CD1c-positive myeloid dendritic cell (primary cell): Measurements from ENCODE around the gene ADGRE1.

ENCODE experiments used
- DNase-seq: peaks from one replicate; pipeline ENCODE4 v3.0.0-alpha.2; 2016; ENCODE audit errors: extremely low spot score

The ADGRE1 gene

GRCh38 chr19:6877766-6878165, 9.6 kb upstream of the ADGRE1 start:
- DNase-seq, result no peak

- DNase-seq, result no peak
Observed at GRCh38 chr19:6886277-6886897, 992 bp upstream of the ADGRE1 start.

- no peak for DNase-seq
Observed at GRCh38 chr19:6888967-6889366, 1.6 kb downstream of the ADGRE1 start.

DNA sequence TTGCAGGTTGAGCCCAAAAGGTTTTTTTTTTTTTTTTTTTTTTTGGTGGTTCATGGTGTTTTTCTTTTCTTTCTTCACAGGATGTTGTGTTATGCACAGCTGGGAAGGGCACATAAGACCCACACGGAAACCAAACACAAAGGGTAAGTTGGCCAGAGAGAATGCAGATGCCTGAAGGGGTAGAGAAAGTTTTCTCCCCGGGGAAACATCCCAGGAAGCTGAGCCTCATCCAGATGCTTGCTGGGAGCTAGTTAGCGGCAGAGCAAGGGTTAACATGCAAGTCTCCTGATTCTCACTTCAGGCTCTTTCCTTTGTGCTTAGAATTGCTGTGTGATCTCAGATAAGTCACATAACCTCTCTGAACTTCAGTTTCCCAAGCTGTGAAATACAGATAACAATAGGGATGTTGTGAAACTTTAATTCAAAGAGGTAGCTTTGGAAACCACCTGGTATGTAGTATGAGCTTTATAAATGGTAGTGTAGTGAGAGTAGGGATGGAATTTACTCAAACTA, 3.1 kb downstream of the ADGRE1 start:
- no peak for DNase-seq

DNA sequence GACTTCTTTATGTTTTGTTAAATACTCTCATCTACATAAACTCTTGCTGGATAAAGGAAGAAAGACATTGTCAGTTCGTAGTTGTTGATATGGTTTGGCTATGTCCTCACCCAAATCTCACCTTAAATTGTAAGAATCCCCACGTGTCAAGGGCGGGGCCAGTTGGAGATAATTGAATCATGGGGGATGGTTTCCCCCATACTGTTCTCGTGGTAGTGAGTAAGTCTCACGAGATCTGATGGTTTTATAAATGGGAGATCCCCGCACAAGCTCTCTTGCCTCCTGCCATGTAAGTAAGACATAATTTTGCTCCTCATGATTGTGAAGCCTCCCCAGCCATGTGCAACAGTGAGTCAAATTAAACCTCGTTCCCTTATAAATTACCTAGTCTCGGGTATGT, 3.6 kb downstream of the ADGRE1 start:
- no peak for DNase-seq

GRCh38 chr19:6891761-6892385, 4.5 kb downstream of the ADGRE1 start:
- DNase-seq, result peak; percentile 49

GRCh38 chr19:6894313-6894712, 6.9 kb downstream of the ADGRE1 start:
- DNase-seq, result no peak

DNA sequence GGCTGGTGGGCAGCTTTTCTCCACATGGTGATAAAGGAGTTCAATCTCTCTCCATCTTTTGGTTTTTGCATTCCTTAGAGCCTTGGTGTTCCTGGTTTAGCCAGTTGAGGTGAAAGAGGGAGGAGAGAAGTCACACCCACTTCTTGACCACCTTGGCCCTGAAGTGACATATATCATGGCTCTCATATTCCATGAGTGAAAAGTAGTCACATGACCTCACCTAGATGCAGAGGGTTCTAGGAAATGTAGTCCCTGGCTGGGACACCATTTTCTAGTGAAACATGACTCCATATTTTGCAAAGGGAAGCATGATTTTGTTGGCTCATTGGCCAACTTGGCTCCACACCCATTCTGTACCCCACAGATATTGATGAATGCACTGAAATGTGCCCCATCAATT, 16.1 kb downstream of the ADGRE1 start:
- no peak for DNase-seq

DNA sequence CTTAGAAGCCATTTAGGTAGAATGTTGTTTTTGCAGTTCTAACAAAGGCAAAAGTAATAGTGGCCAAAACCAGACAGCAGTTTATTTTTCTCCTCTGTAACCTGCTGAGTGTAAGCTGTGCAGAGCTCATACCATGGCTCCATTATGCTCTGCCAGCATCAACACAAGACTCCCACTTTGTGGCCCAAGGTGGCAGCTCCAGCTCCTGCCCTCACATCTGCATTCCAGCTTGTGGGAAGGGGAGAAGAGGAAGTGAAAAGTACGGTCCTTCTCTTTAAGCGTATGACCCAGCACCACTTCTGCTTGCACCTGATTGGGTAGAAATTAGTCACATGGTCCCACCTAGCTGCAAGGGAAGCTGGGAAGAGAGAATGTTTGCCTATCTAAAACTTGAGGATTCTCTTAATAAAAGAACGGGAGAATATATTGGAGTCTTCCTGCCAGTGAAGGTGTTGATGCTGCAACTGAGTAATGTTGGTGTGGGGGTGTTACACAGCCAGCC, 19.2 kb downstream of the ADGRE1 start:
- DNase-seq, result peak; percentile 27

GRCh38 chr19:6911523-6911922, 24.1 kb downstream of the ADGRE1 start:
- no peak for DNase-seq

DNA sequence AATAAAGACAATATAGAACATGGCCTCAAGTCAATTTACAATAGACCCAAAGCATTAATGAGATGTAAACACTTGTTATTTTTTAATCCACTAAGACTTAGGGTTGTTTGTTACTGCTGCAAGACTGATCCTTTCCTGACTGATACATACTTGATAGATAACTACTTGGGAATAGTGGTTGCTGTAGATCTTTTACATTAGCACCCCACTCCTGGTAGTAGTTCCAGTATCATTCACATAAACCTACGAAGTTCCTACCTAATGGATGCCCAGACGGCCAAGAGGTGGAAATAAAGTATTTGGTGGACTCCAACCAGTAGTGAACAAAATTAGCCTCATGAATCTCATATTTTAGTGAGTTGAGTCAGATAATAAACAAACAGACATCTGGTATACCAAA, 26.9 kb downstream of the ADGRE1 start:
- DNase-seq, result no peak

GRCh38 chr19:6916952-6917351, 29.6 kb downstream of the ADGRE1 start:
- DNase-seq, result no peak

- DNase-seq, result no peak
Observed at GRCh38 chr19:6925386-6925785, 38.0 kb downstream of the ADGRE1 start.

- peak; percentile 26 for DNase-seq
Observed at GRCh38 chr19:6925801-6926751, 38.7 kb downstream of the ADGRE1 start.

- DNase-seq, result no peak
Observed at GRCh38 chr19:6930190-6930589, 42.8 kb downstream of the ADGRE1 start.

DNA sequence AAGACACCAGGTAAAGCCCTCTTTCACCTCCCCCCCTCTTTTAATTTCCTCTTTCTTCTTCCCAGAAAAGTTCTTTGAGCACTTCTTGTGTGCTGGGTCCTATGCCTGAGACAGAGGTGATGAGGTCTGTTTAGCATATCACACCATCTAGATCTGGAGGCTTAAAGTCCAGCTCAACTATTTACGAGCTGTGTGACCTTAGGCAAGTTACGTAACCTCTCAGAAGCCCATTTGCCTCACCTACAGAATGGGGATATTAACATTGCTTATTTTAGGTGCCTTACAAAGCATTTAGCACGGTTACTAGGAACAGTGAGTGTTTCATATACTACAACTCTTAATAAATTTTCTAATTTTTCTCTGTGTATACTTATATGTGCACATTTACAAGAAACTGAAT, 47.7 kb downstream of the ADGRE1 start:
- DNase-seq, result no peak

GRCh38 chr19:6935618-6936017, 48.2 kb downstream of the ADGRE1 start:
- DNase-seq, result no peak

DNA sequence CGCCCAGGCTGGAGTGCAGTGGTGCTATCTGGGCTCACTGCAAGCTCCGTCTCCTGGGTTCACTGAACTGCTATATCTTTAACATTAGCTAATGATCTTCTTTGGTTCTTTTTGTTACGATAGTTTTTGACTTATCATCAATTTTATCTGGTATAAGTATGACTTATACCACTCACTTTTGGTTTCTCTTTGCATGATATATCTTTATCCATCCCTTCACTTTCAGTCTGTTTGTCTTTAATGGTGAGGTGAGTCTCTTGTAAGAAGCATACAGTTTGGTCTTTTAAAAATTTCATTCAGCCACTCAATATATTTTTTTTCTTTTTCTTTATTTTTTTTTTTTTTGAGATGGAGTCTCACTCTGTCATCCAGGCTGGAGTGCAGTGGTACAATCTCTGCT, 58.4 kb downstream of the ADGRE1 start:
- no peak for DNase-seq

DNA sequence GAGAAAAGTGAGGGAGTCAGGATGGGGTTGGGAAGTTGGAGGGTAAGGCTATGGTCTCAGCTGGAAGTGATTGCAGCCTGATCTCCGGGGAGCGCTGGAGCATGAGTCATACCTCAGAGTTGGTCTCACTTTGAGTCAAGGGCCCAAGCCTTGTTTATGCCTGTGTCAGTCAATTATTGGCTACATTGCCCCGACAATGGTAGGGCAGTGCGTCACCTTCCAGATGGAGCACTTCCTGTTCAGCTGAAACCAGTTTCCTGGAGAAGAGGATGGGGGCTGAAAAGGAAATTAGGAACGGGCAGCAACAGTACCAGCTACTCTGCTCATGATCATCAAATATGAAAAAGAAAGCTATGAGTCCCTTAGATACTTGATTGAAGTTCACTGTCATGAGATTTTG, 60.4 kb downstream of the ADGRE1 start:
- peak; percentile 80 for DNase-seq

GRCh38 chr19:6948884-6949283, 61.5 kb downstream of the ADGRE1 start:
- no peak for DNase-seq

GRCh38 chr19:6952956-6953355, 65.6 kb downstream of the ADGRE1 start:
- DNase-seq, result no peak

DNA sequence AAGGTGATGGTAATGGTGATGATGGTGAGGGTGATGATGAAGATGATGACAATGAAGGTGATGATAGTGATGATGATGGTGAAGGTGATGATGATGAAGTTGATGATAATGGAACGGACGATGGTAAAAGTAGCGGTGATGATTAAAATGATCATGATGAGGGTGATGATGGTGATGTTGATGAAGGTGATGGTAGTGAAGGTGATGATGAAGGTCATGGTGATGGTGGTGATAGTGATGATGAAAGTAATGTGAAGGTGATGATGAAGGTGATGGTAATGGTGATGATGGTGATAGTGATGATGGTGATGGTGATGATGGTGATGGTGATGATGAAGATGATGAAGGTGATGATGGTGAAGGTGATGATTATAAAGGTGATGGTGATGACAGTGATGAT, 67.7 kb downstream of the ADGRE1 start:
- DNase-seq, result no peak
